TTC549 (cell line): ENCODE data around the gene GABARAPL1.
A peak's percentile ranks its signal among the peaks of the same experiment; 100 is the strongest.
"Not testable (repeated sequence)": the region's sequence is repeated elsewhere in the genome, so short reads cannot be mapped to it uniquely, and the experiment has no call there.

Source experiments
- FAIRE-seq: peaks from 2 replicates; lab custom pipeline; 2012; peaks lifted over from hg19 to GRCh38; lab: Jason Lieb, UNC

GABARAPL1 gene

DNA sequence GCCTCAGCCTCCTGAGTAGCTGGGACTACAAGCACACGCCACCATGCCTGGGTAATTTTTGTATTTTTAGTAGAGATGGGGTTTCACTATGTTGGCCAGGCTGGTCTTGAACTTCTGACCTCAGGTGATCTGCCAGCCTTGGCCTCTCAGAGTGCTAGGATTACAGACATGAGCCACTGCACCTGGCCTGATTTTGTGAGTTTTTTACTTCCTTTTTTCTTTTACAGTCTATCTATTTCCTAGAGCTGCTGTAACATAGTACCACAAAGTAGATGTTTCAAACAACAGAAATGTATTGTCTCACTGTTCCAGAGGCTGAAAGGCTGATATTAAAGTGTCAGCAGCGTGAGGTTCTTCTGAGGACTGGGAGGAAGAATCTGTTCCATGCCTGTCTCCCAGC is 8.2 kb upstream of the GABARAPL1 start:
- FAIRE-seq, result not testable (repeated sequence)

DNA sequence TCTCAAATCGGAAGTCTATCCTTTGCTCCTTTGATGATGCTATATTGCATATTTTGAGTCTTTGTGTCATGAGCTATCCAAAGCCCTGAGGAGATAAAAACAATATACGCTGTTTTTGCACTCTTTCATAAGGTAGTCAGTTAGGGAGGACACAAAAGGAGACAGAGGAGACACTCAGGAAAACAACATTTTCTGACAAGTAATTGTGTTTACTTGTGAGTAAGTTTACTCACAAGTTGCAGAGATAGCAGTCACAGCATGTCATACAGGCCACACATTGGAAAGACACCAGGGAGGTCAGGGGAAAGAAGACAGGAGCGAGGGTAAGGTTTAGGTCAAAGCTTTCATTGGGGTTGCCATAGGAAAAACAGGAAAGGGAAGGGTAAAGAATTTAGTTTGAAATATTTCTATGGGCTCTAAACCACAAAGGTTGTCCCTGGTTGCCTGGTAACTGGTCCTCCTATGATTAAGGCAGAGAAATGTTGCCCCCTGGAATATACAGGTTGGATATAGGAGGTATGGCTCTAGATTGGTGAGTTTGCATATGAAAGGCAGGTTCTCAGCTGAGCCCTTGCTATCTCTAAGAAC is 7.4 kb upstream of the GABARAPL1 start:
- no peak for FAIRE-seq

DNA sequence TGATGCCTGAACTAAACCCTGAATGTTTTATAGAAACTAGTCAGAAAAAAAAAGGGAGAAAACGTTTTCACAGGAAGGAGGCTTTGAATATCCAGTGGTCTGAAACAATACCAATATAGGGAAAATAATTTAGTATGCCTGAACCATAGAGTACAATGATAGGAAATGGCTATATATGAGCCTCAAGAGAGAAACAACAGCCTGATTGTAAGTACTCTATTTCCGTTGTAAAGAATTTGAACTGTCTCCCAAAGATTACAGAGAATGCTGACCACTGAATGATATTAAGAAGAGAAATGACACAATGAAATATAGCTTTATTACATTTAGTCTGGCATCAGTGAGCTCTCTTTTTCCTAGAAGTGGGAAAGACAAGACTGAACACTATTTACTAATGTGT is 5.5 kb upstream of the GABARAPL1 start:
- FAIRE-seq, result no peak

DNA sequence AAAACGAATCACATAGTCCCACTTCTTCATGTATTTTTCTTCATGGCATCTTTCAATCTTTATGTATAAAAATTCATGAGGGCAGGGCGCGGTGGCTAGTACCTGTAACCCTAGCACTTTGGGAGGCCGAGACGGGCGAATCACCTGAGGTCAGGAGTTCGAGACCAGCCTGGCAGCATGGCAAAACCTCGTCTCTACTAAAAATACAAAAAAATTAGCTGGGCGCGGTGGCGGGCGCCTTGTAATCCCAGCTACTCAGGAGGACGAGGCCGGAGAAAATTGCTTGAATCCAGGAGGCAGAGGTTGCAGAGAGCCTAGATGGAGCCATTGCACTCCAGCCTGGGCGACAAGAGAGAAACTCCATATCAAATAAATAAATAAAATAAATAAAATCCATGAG is 2.5 kb upstream of the GABARAPL1 start:
- no peak for FAIRE-seq

DNA sequence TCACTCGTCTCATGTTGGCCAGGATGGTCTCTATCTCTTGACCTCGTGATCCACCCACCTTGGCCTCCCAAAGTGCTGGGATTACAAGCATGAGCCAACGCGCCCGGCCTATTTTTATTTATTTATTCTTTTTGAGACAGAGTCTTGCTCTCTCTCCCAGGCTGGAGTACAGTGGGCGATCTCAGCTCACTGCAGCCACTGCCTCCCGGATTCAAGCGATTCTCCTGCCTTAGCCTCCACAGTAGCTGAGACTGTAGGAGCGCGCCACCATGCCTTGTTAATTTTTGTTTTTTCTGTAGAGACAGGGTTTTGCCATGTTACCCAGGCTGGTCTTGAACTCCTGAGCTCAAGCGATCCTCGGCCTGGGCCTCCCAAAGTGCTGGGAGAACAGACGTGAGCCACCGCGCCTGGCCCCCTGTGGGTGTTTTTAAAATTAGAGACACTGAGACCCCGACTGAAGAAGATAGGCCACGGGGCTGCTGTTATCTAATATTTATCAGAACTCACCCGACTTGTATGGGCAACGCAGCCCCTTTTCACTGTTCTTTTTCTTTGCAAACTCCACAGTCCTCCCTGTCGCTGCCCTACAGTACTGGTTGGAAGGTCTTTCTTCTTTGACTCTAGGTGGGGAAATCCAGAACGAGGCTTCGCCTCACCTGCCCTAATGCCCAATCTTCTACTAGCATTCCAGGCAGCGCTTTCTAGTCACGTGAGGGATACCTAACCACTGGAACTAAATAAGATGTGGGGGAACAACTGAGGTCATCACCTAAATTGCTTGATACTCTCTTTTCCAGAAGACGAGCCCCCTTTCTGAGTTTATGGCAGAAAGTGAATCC is 1.4 kb upstream of the GABARAPL1 start:
- FAIRE-seq, result no peak

DNA sequence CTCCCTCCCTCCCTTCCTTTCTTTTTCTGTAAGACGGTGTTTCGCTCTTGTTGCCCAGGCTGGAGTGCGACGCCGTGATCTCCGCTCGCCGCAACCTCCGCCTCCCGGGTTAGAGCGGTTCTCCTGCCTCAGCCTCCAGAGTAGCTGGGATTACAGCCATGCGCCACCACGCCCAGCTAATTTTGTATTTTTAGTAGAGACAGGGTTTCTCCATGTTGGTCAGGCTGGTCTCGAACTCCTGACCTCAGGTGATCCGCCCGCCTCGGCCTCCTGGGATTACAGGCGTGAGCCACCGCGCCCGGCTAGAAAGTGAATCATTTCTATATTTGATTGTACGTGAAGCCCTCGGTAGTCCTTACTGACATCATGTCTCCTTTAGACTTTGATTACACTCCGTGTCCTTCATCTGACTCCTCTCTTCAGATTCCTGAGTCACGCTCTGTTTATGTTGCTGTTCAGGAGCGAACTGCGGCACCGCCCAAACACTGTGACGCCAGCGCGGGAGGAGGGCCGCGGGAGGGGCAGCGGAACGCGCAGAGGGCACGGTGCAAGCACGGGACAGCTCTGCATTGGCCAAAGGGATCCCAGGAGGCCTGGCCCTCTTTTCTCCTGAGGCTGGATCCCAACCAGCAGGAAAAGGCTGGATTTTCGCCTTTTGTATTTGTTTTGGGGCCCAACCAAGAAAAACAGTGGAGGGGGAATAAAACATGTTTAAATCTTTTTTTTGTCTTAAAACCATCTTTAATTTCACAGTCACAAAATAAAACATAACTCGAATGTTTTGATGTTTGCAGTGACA is 538 bp upstream of the GABARAPL1 start:
- FAIRE-seq, result peak; percentile 19

DNA sequence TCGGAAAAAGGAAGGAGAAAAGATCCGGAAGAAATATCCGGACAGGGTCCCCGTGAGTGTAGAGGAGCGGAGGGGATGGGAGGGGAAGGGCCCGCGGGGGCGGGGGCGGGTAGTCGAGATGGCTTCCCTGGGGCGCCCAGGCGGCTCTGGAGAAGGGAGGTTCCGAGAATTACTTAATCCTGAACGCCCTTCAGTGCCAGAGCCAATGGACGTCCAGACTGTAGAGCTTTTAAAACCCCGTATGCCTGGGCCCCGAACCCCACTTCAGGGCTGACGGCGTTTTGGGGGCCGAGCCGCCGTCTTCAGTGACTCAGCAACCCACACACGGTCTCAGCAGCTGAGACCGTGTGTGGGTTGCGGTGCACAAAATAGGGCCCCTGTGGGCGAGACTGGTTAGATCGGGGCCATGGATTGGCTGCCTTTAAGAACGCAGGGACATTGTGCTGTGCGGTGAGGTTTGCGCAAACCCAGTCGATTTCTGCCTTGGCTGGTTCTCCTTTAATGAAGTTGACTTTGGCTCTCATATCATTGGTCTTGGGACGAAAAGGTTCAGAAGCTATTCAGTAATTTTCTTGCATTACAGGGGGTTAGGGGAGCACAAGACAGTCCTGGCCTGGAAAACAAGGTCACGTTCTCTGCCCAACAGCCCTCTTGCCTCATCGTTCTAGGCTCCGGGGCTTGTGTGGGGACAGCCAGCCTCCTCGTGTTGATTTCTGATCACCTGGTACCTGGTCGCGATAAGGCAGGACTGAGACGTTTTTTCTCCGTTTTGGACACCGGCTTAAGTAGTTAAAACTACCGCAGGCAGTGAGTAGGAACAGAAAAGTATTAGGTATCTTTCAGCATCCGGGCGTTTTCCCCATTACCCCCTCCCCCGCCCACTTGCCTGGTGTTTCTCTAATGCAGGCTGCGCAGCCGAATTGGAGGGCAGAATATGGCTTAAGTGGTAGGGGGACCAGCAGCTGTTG is 775 bp downstream of the GABARAPL1 start:
- FAIRE-seq, result no peak

DNA sequence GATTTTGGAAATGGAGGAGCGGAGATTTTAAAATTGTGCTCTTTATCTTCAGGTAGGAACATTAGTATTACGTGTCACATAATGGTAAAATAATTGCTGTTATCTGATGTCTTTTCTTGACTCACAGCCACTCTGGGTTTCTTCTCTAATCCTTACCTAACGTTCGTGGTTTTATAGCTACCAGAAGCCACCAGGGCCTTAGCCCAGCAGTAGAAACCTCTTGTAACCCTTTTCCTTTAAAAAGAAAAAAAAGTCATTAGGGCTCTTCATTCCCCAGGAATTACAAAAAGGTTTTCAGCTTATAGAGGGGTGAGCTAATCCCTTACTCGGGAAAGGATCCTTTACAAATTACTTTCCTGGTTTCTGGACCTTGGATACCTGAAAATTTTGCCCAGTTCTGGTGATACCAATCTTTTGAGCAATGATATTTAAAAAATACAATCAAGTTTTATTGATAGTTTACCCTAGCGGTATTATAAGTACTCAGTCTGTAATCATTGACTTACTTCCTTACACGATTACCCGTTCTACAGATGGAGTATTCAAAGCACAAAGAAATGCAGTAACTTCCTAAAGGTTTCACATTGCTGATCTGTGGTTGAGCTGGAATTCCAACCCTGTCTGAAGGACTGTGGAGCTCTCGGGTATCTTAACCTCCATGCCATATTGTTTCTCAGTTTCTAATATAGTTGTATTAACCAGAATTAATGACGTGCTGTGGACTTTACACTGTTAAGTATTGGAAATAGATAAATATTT is 1.6 kb downstream of the GABARAPL1 start:
- FAIRE-seq, result no peak

DNA sequence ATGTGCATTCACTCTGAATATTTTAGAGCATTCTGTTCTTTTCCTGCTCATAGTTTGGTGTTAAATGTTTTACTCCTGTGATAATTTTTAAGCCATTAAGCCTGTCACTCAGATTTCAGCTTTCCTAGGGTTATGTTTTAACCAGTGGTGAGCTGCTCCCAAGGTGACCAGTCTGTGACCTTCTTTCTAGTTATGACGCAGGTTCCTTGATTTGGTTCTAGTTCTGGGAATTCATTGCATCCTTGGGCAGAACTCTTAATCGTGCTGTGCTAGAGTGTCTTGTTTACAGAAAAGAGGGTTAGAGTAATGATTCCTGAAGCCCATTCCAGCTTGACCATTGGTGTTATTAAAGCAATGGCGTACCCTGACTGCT is 2.2 kb downstream of the GABARAPL1 start:
- no peak for FAIRE-seq

DNA sequence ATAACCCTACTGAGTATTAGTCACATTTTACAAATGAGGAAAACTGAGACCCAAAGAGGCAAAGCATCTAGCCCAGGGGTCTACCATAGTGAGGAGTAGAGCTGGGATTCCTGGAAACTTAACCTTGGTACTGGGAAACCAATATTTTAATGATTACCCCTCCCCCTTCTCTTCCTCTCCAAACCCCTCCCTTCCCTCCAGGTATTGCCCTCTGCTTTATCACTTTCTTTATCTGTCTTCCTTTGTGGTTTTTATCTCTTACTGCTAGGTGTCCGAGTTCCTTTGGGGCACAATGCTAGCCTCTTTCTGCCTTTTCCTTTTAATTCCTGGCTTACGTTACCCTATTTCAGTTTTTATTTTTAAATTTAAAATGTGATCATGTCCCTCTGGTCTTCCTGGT is 2.8 kb downstream of the GABARAPL1 start:
- FAIRE-seq, result no peak

DNA sequence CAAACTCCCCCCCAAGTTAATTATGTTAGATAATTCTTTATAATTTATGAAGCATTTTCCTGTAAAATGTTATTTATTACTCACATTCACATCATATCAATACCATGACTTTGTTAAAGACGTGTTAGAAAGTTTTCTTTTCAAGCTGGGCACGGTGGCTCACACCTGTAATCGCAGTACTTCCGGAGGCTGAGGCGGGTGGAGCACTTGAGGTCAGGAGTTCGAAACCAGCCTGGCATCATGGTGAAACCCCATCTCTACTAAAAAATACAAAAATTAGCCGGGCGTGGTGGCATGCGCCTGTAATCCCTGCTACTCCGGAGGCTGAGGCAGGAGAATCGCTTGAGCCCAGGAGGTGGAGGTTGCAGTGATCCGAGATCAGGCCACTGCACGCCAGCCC is 3.3 kb downstream of the GABARAPL1 start:
- not testable (repeated sequence) for FAIRE-seq

DNA sequence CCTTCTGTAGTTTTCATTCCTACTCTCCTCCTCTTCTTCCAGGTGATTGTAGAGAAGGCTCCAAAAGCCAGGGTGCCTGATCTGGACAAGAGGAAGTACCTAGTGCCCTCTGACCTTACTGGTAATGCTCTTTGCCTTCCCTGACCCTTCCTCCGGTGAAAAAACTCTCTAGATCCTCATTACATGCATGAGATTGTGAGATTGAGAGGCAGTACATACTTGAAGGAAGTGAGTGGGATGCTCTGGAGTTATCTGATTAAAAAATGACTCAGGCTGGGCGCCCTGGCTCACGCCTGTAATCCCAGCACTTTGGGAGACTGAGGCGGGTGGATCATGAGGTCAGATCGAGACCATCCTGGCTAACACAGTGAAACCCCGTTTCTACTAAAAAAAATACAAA is 5.3 kb downstream of the GABARAPL1 start:
- no peak for FAIRE-seq

DNA sequence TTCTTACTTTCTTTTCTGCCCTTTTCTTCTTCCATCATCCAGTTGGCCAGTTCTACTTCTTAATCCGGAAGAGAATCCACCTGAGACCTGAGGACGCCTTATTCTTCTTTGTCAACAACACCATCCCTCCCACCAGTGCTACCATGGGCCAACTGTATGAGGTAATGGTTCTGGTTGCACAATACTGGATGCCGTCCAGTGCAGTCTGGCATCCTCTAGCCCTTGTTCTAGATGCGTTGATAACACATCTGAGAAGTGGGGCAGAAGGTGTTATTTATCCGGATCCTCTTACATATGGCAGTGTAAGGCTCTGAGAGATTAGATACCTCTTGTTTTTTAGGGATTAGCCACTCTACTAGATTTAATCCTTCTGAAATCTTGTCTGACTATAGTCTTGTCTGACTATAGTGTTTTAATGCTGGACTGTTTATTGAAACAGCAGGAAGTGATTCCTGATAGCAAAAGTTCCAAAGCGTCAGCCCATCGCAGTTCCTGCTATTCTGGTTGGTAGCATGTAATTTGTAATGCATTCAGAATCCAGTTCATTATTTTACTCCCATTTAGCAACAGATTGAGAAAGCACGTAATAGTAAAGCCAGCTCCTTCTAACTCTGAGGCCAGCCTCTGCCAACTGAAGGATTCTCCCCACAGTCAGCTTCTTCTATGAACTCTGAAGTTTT is 7.9 kb downstream of the GABARAPL1 start:
- no peak for FAIRE-seq

DNA sequence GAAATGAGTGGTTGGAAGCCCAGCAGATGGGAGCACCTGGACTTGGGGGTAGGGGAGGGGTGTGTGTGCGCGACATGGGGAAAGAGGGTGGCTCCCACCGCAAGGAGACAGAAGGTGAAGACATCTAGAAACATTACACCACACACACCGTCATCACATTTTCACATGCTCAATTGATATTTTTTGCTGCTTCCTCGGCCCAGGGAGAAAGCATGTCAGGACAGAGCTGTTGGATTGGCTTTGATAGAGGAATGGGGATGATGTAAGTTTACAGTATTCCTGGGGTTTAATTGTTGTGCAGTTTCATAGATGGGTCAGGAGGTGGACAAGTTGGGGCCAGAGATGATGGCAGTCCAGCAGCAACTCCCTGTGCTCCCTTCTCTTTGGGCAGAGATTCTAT is 9.2 kb downstream of the GABARAPL1 start:
- no peak for FAIRE-seq

DNA sequence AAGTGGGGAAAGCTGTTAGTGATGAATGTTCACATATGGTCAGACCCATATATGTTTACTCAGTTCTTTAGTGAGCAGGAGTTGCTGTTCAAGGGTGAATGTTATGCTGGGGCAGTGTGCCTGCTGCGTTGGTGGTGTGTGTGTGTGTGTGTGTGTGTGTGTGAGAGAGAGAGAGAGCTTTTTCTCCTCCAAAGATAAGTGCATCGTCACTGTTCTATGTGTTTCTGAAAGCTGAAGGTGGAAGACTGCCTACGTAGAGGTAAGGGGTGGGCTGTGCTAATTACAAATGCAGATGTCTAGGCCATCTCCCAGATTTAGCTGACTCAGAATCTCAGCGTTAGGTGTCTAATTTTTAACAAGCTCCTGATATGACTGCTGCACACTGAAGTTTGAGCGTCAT is 10.5 kb downstream of the GABARAPL1 start:
- FAIRE-seq, result no peak

DNA sequence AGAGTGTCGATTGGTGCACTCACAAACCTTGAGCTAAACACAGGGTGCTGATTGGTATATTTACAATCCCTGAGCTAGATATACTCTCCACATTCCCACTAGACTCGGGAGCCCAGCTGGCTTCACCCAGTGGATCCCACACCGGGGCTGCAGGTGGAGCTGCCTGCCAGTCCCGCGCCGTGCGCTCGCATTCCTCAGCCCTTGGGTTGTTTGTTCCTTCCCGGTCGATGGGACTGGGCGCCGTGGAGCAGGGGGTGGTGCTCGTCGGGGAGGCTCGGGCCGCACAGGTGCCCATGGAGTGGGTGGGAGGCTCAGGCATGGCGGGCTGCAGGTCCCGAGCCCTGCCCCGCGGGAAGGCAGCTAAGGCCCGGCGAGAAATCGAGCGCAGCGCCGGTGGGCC is 12.7 kb downstream of the GABARAPL1 start:
- not testable (repeated sequence) for FAIRE-seq

DNA sequence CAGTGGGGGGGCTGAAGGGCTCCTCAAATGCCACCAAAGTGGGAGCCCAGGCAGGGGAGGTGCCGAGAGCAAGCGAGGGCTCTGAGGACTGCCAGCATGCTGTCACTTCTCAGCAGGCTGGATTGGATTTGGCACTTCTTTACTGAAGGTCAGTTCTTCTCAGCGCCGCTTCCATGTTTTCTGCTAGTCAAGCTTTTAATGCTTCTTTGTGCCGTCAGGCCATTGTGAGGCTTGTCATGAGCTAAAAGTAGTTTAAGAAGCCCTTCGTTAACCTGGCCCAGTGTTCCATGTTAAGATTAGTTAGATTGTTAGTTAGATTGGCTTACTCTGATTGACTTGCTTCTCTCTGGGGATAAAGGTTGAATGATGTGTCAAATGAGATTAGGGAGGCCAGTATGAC is 13.4 kb downstream of the GABARAPL1 start:
- no peak for FAIRE-seq

DNA sequence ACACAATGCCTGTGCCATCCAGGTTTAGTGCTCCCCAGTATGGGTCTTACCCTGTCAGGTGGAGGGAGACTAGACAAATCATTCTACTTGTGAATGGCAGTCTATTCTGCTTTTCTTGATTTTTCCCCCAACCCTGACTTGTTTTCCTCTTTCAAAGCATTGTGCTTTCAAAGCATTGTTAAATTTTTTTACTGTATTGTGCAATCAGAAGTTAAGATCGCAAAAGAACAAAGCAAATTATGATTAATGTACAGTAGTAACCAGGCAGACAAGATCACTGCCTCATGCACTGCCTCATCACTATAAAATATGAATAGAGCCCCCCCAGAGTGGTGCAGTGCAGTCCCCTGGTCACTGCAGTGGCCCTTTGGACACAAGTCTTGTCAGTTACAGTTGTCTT is 14.1 kb downstream of the GABARAPL1 start:
- FAIRE-seq, result no peak

DNA sequence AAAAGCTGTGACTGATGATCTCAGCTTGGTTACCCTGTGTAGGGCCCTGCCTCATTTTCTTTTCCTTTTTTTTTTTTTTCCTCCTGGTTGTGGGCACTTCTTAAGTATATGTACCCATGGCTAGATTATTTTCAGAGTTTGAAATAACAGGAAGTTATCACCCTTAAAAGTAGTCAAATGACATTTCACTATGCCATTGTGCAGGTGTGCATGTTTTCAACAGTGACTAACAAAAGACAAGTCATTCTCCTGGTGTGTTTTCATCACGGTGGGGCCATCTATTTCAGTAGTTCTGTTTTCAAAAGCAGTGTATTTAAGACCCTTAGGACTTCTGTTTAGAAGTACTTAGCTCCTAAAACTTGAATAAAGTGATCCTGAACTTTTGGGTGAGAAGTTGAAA is 15.0 kb downstream of the GABARAPL1 start:
- no peak for FAIRE-seq

DNA sequence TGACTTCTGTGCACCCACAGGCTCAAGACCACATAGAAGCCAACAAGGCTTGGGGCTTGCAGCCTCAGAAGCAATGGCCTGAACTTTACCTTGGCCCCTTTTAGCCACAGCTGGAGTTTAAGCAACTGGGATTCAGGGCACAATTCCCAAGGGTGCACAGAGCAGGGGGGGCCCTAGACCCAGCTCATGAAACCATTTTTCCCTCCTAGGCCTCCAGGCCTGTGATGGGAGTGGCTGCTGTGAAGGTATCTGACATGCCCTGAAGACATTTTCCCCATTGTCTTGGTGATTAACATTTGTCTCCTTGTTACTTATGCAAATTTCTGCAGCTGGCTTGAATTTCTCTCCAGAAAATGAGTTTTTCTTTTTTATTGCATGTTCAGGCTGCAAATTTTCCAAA is 21.9 kb downstream of the GABARAPL1 start:
- FAIRE-seq, result no peak
